Liver (tissue), 9 donors: ENCODE data around the gene NAA16. TPM values are rescaled to one million over a fixed set of nuclear protein-coding genes. Genes with fewer than 3 reads are reported as not detected.

Source experiments
- DNase-seq: peaks from one replicate; pipeline ENCODE4 v3.0.0-alpha.2; 2017; ENCODE audit warnings: low spot score
- H3K27ac ChIP-seq, 2 donors: one replicate each; pipeline ENCODE4 v1.7.0; 2013; ENCODE audit warnings: inconsistent platforms in 2 of 2, low read length in 2 of 2, control low read depth in 1 of 2, low read depth in 1 of 2, mild to moderate bottlenecking in 1 of 2
- H3K27me3 ChIP-seq, 4 donors: one replicate each; pipeline versions ENCODE4 v1.6.1 to v1.7.0; 2013; ENCODE audit warnings: low read length in 3 of 4, inconsistent platforms in 1 of 4, mild to moderate bottlenecking in 1 of 4, moderate library complexity in 1 of 4; ENCODE audit not compliant: control insufficient read depth in 4 of 4, insufficient read depth in 4 of 4
- H3K36me3 ChIP-seq, 4 donors: one replicate each; pipeline versions ENCODE4 v1.6.1 to v1.7.0; 2013; ENCODE audit warnings: low read length in 3 of 4, mild to moderate bottlenecking in 3 of 4, low read depth in 1 of 4, moderate library complexity in 1 of 4; ENCODE audit not compliant: control insufficient read depth in 4 of 4, insufficient read depth in 3 of 4
- H3K4me1 ChIP-seq, 4 donors: one replicate each; pipeline versions ENCODE4 v1.6.1 to v1.7.0; 2013; ENCODE audit warnings: low read length in 3 of 4, mild to moderate bottlenecking in 3 of 4, moderate library complexity in 1 of 4; ENCODE audit not compliant: control insufficient read depth in 4 of 4, insufficient read depth in 4 of 4
- H3K4me3 ChIP-seq, 3 donors: one replicate each; pipeline versions ENCODE4 v1.6.1 to v1.7.0; 2013; ENCODE audit warnings: low read length in 3 of 3, control low read depth in 1 of 3, low read depth in 1 of 3, mild to moderate bottlenecking in 1 of 3
- H3K9ac ChIP-seq, 2 donors: one replicate each; pipeline ENCODE4 v1.7.0; 2013; ENCODE audit warnings: low read length in 2 of 2, mild to moderate bottlenecking in 2 of 2, moderate library complexity in 2 of 2, control low read depth in 1 of 2, low read depth in 1 of 2
- H3K9me3 ChIP-seq, 4 donors: one replicate each; pipeline versions ENCODE4 v1.6.1 to v1.7.0; 2013; ENCODE audit warnings: low read length in 3 of 4; ENCODE audit not compliant: control insufficient read depth in 4 of 4
- CTCF ChIP-seq: fragments of 150-350 bp; IDR thresholded peaks from 2 replicates; pipeline ENCODE4 v1.5.1; 2017; ENCODE audit warnings: improper control_type of control experiment, low read depth, low read length; ENCODE audit not compliant: missing input control
- EGR1 ChIP-seq, 2 donors: IDR thresholded peaks; 2 replicates each; pipeline ENCODE4 v1.6.1; 2016 to 2018; ENCODE audit warnings: antibody characterized with exemption in 2 of 2, low read depth in 2 of 2
- FOXA1 ChIP-seq: IDR thresholded peaks from 2 replicates; pipeline ENCODE4 v1.6.1; 2016; ENCODE audit warnings: antibody characterized with exemption
- GABPA ChIP-seq, 2 donors: IDR thresholded peaks in 1 of 2; conservative IDR thresholded peaks in 1 of 2; 2 replicates each; pipeline ENCODE4 v1.6.1; 2016; ENCODE audit warnings: antibody characterized with exemption in 2 of 2, mild to moderate bottlenecking in 1 of 2, moderate library complexity in 1 of 2
- HNF4A ChIP-seq, 2 donors: conservative IDR thresholded peaks; 2 replicates each; pipeline ENCODE4 v1.6.1; 2016; ENCODE audit warnings: antibody characterized with exemption in 2 of 2, mild to moderate bottlenecking in 2 of 2
- MAX ChIP-seq: IDR thresholded peaks from 2 replicates; pipeline ENCODE4 v1.6.1; 2016; ENCODE audit warnings: antibody characterized with exemption
- NR2F2 ChIP-seq: IDR thresholded peaks from 2 replicates; pipeline ENCODE4 v1.6.1; 2016; ENCODE audit warnings: antibody characterized with exemption
- RAD21 ChIP-seq, 2 donors: IDR thresholded peaks; 2 replicates each; pipeline ENCODE4 v1.6.1; 2016; ENCODE audit warnings: antibody characterized with exemption in 2 of 2, mild to moderate bottlenecking in 2 of 2
- REST ChIP-seq: IDR thresholded peaks from 2 replicates; pipeline ENCODE4 v1.6.1; 2016; ENCODE audit warnings: antibody characterized with exemption, mild to moderate bottlenecking
- RXRA ChIP-seq, 2 donors: IDR thresholded peaks; 2 replicates each; pipeline ENCODE4 v1.6.1; 2017 to 2018; ENCODE audit warnings: antibody characterized with exemption in 2 of 2, mild to moderate bottlenecking in 1 of 2
- SP1 ChIP-seq: IDR thresholded peaks from 2 replicates; pipeline ENCODE4 v1.6.1; 2018; ENCODE audit warnings: antibody characterized with exemption, mild to moderate bottlenecking
- TAF1 ChIP-seq: conservative IDR thresholded peaks from 2 replicates; pipeline ENCODE4 v1.6.1; 2016; ENCODE audit warnings: antibody characterized with exemption, mild to moderate bottlenecking
- WGBS: extraction: QIAGEN DNeasy Blood & Tissue Kit; methylation state at CpG from one replicate; pipeline ENCODE4 v1.1.7; 2013; 5-methylcytosine and 5-hydroxymethylcytosine counted together
- polyA plus RNA-seq, 2 donors: library from polyadenylated mRNA; stranded (reverse) in 1 of 2; unstranded in 1 of 2; fragments of 200-250 nt in 1 of 2; fragments of >200 nt in 1 of 2; fragmentation: Nextera tagmentation in 1 of 2; extraction: Ambion mirVana in 1 of 2; gene quantifications; one replicate each; pipeline versions ENCODE4 v1.2.1 to v1.2.3, GENCODE V29; 2013 to 2015
- total RNA-seq, 2 donors: library from RNA; depleted of rRNA; stranded (reverse); fragments of >200 nt; gene quantifications; one replicate each; pipeline ENCODE4 v1.2.3, GENCODE V29; 2014
- donor health status: healthy.
- donor health status: healthy.
- donor health status: healthy.
- donor health status: healthy.
- donor health status: healthy.

NAA16 gene
- total and polyA plus RNA-seq, 4 donors = 2.6 to 11.5 (median 9.2) TPM

GRCh38 chr13:41418027-41418426 is 107.0 kb downstream of the NAA16 start:
- Histone ChIP-seq H3K27me3 (no peaks in the 10 kb centered on the region), H3K9me3 (no peaks in the 10 kb centered on the region), H3K36me3 (no peaks in the 10 kb centered on the region), H3K27ac (no peak overlapping the region), H3K9ac (no peak overlapping the region), H3K4me1 (no peaks in the 10 kb centered on the region), H3K4me3 (no peak overlapping the region)
- no peak for DNase-seq
- no peak for TF ChIP-seq FOXA1
- TF ChIP-seq SP1 = no peak
- no peak for TF ChIP-seq CTCF
- TF ChIP-seq MAX = no peak
- no peak for TF ChIP-seq RXRA (IDR thresholded peaks at IDR 0.05)
- no peak for TF ChIP-seq RAD21 (IDR thresholded peaks at IDR 0.05)
- no peak for TF ChIP-seq NR2F2
- no peak for TF ChIP-seq TAF1
- TF ChIP-seq EGR1 (IDR thresholded peaks at IDR 0.05; ENCODE audit: low read depth in 2 of 2) = no peak
- no peak for TF ChIP-seq REST
- TF ChIP-seq GABPA (IDR thresholded peaks at IDR 0.05 in 1 of 2, conservative IDR thresholded peaks at IDR 0.05 in 1 of 2) = no peak
- WGBS = 55% methylated on average over 5 of the region's 5 CpGs

GRCh38 chr13:41418731-41419130 is 107.7 kb downstream of the NAA16 start:
- Histone ChIP-seq H3K36me3 (no peaks in the 10 kb centered on the region), H3K4me3 (no peak overlapping the region), H3K9ac (no peak overlapping the region), H3K27ac (no peak overlapping the region), H3K9me3 (no peaks in the 10 kb centered on the region), H3K27me3 (no peaks in the 10 kb centered on the region), H3K4me1 (no peaks in the 10 kb centered on the region)
- DNase-seq = no peak
- 91% methylated on average over 2 of the region's 2 CpGs for WGBS
- no peak for TF ChIP-seq HNF4A (conservative IDR thresholded peaks at IDR 0.05)
- TF ChIP-seq CTCF = no peak
- TF ChIP-seq MAX = no peak
